Bronchial epithelial cell (primary cell): ENCODE measurements around the gene GLS. TPM values are rescaled to one million over a fixed set of nuclear protein-coding genes. Genes with fewer than 3 reads are reported as not detected.

Source experiments
- DNase-seq: peaks from one replicate; pipeline ENCODE4 v3.0.0-alpha.2; 2010; ENCODE audit warnings: low read depth
- FAIRE-seq: peaks from 2 replicates; lab custom pipeline; 2011; peaks lifted over from hg19 to GRCh38; lab: Jason Lieb, UNC
- H3K27me3 ChIP-seq: 2 replicates; pipeline ENCODE4 v1.5.1; 2011; ENCODE audit warnings: low read length; ENCODE audit not compliant: control insufficient read depth, insufficient read depth
- H3K36me3 ChIP-seq: 2 replicates; pipeline ENCODE4 v1.5.1; 2011; ENCODE audit warnings: low read length; ENCODE audit not compliant: control insufficient read depth, insufficient read depth
- H3K4me3 ChIP-seq: 2 replicates; pipeline ENCODE4 v1.5.1; 2011; ENCODE audit warnings: mild to moderate bottlenecking, low read depth, low read length, control low read depth
- total RNA-seq: library from RNA; depleted of rRNA; stranded (reverse); fragments of >200 nt; gene quantifications from 2 replicates; pipeline ENCODE4 v1.2.1, GENCODE V29; 2014
- TF ChIP-seq, protein P1 (sequence below): IDR thresholded peaks from 2 replicates; pipeline ENCODE4 v1.5.1; 2011; ENCODE audit warnings: mild to moderate bottlenecking, moderate library complexity, low read length, control low read depth, inconsistent platforms; ENCODE audit not compliant: insufficient read depth, severe bottlenecking

GLS gene
- total RNA-seq, 1 donor from 2014 or later = 103 TPM

DNA sequence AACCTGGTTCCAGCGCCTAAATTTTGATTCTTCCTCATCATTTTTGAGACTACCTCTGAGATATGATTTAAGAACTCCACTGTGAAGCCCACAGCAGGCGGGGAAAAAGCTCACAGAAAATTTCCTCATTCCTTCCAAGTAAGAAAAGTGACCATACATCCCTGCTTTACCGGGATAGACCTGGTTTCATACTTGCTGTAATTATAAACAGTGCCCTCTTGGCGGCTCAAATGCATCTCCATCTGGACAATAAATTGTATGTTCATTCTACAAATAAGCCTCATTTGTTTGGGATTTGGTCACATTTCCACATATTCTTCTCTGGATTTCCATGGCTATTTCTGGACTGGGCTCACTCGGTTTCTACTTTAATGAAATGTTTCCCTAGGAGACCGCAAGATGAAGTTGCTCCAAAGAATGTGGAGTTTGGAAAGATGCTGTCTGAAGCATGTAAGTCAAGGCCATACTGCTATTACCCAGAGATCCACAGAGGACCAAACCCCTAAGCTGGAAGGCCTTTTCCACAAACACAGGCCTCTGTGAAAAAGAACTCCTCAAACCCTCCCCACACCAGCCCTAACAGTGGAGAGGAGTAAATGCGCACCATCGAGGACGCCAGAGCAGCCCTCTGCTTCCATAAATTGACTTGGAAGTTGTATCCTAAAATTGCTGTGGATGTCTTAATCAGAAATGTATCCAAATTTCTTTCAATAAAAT, 119.5 kb downstream of the GLS start:
- FAIRE-seq (no peak), DNase-seq (no peak)
- Histone ChIP-seq H3K4me3 (no peak overlapping the region), H3K36me3 (peaks cover 28% of the 10 kb centered on the region), H3K27me3 (no peaks in the 10 kb centered on the region)
- TF ChIP-seq, protein P1, sequence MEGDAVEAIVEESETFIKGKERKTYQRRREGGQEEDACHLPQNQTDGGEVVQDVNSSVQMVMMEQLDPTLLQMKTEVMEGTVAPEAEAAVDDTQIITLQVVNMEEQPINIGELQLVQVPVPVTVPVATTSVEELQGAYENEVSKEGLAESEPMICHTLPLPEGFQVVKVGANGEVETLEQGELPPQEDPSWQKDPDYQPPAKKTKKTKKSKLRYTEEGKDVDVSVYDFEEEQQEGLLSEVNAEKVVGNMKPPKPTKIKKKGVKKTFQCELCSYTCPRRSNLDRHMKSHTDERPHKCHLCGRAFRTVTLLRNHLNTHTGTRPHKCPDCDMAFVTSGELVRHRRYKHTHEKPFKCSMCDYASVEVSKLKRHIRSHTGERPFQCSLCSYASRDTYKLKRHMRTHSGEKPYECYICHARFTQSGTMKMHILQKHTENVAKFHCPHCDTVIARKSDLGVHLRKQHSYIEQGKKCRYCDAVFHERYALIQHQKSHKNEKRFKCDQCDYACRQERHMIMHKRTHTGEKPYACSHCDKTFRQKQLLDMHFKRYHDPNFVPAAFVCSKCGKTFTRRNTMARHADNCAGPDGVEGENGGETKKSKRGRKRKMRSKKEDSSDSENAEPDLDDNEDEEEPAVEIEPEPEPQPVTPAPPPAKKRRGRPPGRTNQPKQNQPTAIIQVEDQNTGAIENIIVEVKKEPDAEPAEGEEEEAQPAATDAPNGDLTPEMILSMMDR = no peak

DNA sequence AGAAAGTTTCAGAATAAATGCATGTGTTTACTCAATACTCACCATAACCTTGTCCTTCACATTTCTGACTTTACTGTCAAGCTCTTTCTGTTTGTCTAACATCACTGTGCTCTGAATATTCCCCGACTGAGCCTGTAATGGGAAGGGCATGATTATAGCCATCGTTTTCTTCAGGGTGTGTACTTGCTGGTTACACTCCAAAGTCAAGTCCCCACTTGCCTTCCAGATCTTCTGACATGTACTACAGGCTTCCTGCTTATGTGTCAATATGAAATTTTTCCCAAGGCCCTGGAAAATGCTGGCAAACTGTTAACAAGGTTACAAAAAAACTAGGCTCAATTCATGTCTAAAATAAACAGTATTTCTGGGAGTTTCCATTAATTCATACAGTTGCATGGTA, 120.4 kb downstream of the GLS start:
- H3K36me3 ChIP-seq = peaks cover 24% of the 10 kb centered on the region
- no peak for FAIRE-seq

DNA sequence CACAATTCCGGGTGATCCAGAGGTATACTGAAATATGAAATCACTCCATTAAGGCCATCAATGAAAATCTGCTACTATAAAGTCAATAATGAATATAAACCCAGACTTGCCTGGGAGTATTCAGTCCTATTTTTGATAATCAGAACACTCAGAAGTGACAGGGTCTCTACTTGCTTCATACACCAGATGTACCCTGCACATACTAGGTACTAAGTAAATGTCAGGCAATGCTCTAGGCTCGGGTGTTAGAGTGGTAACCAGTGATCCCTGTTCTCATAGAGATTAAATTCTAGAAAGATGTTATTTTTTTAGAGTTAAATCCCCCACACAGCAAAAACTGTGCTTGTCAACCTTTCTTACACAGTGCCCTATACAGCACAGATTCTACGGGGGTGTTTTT, 121.0 kb downstream of the GLS start:
- Histone ChIP-seq H3K4me3 (no peak overlapping the region), H3K36me3 (peaks cover 27% of the 10 kb centered on the region), H3K27me3 (no peaks in the 10 kb centered on the region)
- TF ChIP-seq, protein P1 = no peak
- FAIRE-seq (no peak), DNase-seq (no peak)

More for the DNA sequence above, 120.4 kb downstream of the GLS start:
- peak; percentile 97 for DNase-seq
- TF ChIP-seq, protein P1 = no peak
- Histone ChIP-seq H3K4me3 (no peak overlapping the region), H3K27me3 (no peaks in the 10 kb centered on the region)

DNA sequence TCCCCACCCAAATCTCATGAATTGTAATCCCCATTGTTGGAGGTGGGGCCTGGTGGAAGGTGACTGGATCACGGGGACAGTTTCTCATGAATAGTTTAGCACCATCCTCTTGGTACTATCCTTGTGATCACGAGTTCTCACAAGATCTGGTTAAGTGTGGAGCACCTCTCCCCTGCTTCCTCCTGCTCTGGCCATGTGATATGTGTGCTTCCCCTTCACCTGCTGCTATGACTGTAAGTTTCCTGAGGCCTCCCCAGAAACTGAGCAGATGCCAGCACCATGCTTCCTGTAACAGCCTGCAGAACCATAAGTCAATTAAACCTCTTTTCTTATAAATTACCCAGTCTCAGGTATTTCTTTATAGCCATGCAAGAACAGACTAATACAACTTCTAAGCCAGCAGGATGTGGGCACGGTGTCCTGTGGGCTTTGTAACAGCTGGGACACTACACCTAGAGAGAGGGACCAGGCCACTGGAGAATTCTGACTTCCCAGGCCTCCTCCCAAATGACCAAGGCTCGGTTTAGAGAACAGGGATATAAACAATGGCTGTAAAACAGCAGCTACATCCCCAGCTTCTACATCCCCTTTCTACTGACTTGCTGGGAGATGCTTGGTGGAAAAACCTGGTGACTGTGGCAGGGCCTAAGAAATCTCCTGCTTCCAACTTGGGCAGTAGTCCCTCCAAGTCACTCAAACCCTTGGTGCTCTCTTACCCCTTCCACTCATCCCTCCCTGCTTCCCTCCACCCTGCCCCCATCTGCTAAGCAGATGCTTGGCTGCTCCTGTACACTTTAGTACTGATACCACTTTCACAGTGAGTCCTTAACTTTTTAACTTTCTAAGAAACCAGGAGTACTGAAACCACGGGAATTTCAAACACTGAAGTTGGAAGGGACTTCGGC, 123.0 kb downstream of the GLS start:
- Histone ChIP-seq H3K4me3 (no peak overlapping the region), H3K36me3 (peaks cover 30% of the 10 kb centered on the region), H3K27me3 (no peaks in the 10 kb centered on the region)
- TF ChIP-seq, protein P1 = no peak
- DNase-seq = no peak
- no peak for FAIRE-seq

DNA sequence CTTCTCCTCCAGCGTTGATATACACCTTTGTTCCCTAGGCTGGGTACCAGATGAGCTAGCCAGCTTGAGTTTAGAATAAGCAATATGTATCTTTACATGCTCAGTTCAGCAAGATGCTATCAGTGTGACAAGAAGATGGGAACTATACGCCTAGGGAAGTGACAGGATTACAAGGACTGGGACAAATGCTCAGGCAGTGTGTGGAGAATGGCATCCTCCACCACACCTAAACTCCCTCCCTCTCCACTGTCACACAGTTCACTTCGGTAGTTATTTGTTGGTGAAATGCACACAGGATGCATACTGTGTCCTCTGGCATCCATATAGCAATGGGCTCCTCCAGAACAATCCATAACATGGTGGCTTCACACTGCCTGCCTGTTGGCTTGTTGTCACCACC, 125.7 kb downstream of the GLS start:
- TF ChIP-seq, protein P1 = no peak
- DNase-seq (no peak), FAIRE-seq (peak; percentile 85)
- no peaks in the 10 kb centered on the region for H3K27me3 ChIP-seq
- H3K36me3 ChIP-seq = peaks cover 27% of the 10 kb centered on the region
- H3K4me3 ChIP-seq = no peak overlapping the region
